Caco-2 (cell line): ENCODE measurements around the gene CCDC117. TPM values are rescaled to one million over a fixed set of nuclear protein-coding genes. Genes with fewer than 3 reads are reported as not detected.

ENCODE experiments used
- BruUV-seq: library from RNA; stranded (reverse); fragments of 400-500 nt; replicated peaks from 2 replicates; lab custom pipeline; 2021; lab: Mats Ljungman, UMichigan
- CTCF ChIA-PET: fragments of 300-600 bp; sonication (Branson Sonifier 250); formaldehyde crosslinking; loops from one replicate; lab custom pipeline; 2022; ENCODE audit warnings: antibody characterized with exemption; lab: Charles Lee
- POLR2A ChIA-PET: fragments of 300-600 bp; sonication (Branson Sonifier 250); formaldehyde crosslinking; loops from one replicate; lab custom pipeline; 2022; ENCODE audit warnings: antibody characterized with exemption; lab: Charles Lee
- DNase-seq, 2 experiments: peaks; one replicate each; pipeline versions ENCODE4 v3.0.0 to v3.0.0-alpha.2; 2020 to 2022
- H3K27me3 ChIP-seq: replicated peaks from 2 replicates; pipeline ENCODE4 v1.6.0; 2011; ENCODE audit warnings: low read length; ENCODE audit not compliant: control insufficient read depth, insufficient read depth
- H3K36me3 ChIP-seq: 2 replicates; pipeline ENCODE4 v1.5.1; 2011; ENCODE audit warnings: low read length; ENCODE audit not compliant: control insufficient read depth, insufficient read depth
- H3K4me1 ChIP-seq: fragments of 250-450 bp; sonication (Bioruptor Pico); 2 replicates; pipeline ENCODE4 v1.5.1; 2020; ENCODE audit warnings: mild to moderate bottlenecking
- H3K4me3 ChIP-seq: 2 replicates; pipeline ENCODE4 v1.5.1; 2011; ENCODE audit warnings: low read depth, mild to moderate bottlenecking, control low read depth, low read length
- H3K9me3 ChIP-seq: fragments of 250-450 bp; sonication (Bioruptor Pico); 2 replicates; pipeline ENCODE4 v1.5.1; 2020; ENCODE audit warnings: mild to moderate bottlenecking, moderate library complexity
- H3K27ac Mint-ChIP-seq: one replicate; pipeline ENCODE4 v1.8.0; 2022; ENCODE audit warnings: mixed read lengths; ENCODE audit not compliant: unreplicated experiment
- H3K27me3 Mint-ChIP-seq: one replicate; pipeline ENCODE4 v1.8.0; 2022; ENCODE audit warnings: mixed read lengths; ENCODE audit not compliant: insufficient read depth, unreplicated experiment
- H3K36me3 Mint-ChIP-seq: one replicate; pipeline ENCODE4 v1.8.0; 2022; ENCODE audit warnings: mild to moderate bottlenecking, mixed read lengths; ENCODE audit not compliant: insufficient read depth, unreplicated experiment
- H3K4me1 Mint-ChIP-seq: one replicate; pipeline ENCODE4 v1.8.0; 2022; ENCODE audit warnings: low read depth, mixed read lengths; ENCODE audit not compliant: unreplicated experiment
- H3K4me3 Mint-ChIP-seq: one replicate; pipeline ENCODE4 v1.8.0; 2022; ENCODE audit warnings: mild to moderate bottlenecking, moderate library complexity, mixed read lengths; ENCODE audit not compliant: unreplicated experiment
- H3K9me3 Mint-ChIP-seq: one replicate; pipeline ENCODE4 v1.8.0; 2022; ENCODE audit warnings: mixed read lengths; ENCODE audit not compliant: unreplicated experiment
- intact Hi-C: fragments of 100-400 bp; cut with micrococcal nuclease; formaldehyde crosslinking; loops from one replicate; pipeline ENCODE4 v1.10.0; 2022; ENCODE audit not compliant: unreplicated experiment
- total RNA-seq: library from RNA; stranded (reverse); gene quantifications from 2 replicates; pipeline ENCODE4 v1.2.3, GENCODE V29; 2022
- TF ChIP-seq, protein P1 (sequence below), 2 experiments: fragments of 200-600 bp in 1 of 2; IDR thresholded peaks; 1 replicate in 1 of 2; 2 replicates in 1 of 2; pipeline versions ENCODE4 v1.5.1 to v1.8.0; 2011 to 2022; ENCODE audit warnings: antibody characterized with exemption in 1 of 2, control low read depth in 1 of 2, inconsistent platforms in 1 of 2, low read depth in 1 of 2, low read length in 1 of 2, mild to moderate bottlenecking in 1 of 2, moderate library complexity in 1 of 2; ENCODE audit not compliant: insufficient read depth in 1 of 2, severe bottlenecking in 1 of 2, unreplicated experiment in 1 of 2

Gene CCDC117
- total RNA-seq, 1 experiment from 2014 or later: 27.8 TPM

DNA sequence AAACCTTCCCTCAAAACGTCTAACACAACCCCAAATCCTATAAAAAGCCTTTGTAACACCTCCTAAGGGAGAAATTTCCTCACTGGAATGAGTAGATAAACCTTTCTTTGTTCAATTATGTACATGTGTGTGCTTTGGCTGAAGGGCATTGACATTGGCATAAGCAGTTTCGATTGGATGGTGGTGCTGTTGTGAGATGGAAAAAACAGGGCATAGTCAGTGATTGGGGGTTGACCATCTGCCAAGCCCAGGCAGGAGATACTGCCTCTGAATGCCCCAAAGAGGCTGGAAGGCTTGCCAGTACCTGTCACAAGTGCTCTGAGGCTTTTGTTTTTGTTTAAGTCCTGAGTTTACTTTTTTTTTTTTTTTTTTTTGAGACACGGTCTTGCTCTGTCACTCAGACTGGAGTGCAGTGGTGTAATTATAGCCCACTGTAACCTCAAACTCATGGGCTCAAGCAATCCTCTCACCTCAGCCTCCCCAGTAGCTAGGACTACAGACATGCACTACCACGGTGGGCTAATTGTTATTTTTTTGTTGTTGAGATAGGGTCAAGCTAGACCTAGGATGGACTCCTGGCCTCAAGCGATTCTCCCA is 1.2 kb upstream of the CCDC117 start:
- Mint-ChIP-seq H3K27me3 (no peaks in the 10 kb centered on the region), H3K27ac (no peak overlapping the region), H3K9me3 (no peaks in the 10 kb centered on the region), H3K36me3 (peaks cover 35% of the 10 kb centered on the region), H3K4me1 (peaks cover 7% of the 10 kb centered on the region), H3K4me3 (no peak overlapping the region)
- BruUV-seq: no TSS peak
- H3K27me3 ChIP-seq: no peaks in the 10 kb centered on the region
- TF ChIP-seq, protein P1, sequence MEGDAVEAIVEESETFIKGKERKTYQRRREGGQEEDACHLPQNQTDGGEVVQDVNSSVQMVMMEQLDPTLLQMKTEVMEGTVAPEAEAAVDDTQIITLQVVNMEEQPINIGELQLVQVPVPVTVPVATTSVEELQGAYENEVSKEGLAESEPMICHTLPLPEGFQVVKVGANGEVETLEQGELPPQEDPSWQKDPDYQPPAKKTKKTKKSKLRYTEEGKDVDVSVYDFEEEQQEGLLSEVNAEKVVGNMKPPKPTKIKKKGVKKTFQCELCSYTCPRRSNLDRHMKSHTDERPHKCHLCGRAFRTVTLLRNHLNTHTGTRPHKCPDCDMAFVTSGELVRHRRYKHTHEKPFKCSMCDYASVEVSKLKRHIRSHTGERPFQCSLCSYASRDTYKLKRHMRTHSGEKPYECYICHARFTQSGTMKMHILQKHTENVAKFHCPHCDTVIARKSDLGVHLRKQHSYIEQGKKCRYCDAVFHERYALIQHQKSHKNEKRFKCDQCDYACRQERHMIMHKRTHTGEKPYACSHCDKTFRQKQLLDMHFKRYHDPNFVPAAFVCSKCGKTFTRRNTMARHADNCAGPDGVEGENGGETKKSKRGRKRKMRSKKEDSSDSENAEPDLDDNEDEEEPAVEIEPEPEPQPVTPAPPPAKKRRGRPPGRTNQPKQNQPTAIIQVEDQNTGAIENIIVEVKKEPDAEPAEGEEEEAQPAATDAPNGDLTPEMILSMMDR (IDR thresholded peaks at IDR 0.05; ENCODE audit: insufficient read depth in 1 of 2, low read depth in 1 of 2, low read length in 1 of 2, severe bottlenecking in 1 of 2, unreplicated experiment in 1 of 2): no peak
- 0 out of 2 replicates have a peak, but pooled peaks cover 9% of the 10 kb centered on the region for H3K9me3 ChIP-seq
- no peak overlapping the region for H3K4me3 ChIP-seq
- ChIA-PET CTCF (no interaction called here), POLR2A (no interaction called here)
- H3K4me1 ChIP-seq: no peaks in the 10 kb centered on the region
- no peaks in the 10 kb centered on the region for H3K36me3 ChIP-seq
- DNase-seq: no peak
- intact Hi-C loops: no loop called here

DNA sequence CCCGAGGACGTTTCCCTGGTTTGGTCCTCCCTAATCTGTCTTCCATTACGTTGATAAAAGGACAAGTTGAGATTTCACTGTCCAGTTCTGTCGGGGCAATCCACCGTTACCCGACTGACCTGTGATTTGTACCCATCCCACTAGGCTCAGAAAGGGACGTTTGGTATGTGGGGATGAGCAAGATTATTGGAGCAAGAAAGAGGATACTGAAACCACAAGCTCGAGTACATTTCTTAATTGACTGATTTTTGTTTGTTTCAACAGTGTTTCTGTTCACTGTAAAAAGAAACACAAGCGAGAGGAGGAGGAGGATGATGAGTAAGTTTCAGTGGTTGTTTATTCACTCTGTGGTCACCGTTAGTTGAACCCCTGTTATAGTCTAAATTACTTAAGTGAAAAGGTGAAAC is 969 bp downstream of the CCDC117 start:
- TSS peak; percentile 64 for BruUV-seq
- TF ChIP-seq, protein P1 (IDR thresholded peaks at IDR 0.05; ENCODE audit: insufficient read depth in 1 of 2, low read depth in 1 of 2, low read length in 1 of 2, severe bottlenecking in 1 of 2, unreplicated experiment in 1 of 2): no peak
- Histone ChIP-seq H3K4me1 (no peaks in the 10 kb centered on the region), H3K27me3 (no peaks in the 10 kb centered on the region), H3K36me3 (no peaks in the 10 kb centered on the region), H3K9me3 (0 out of 2 replicates have a peak, but pooled peaks cover 9% of the 10 kb centered on the region), H3K4me3 (peak overlapping the region; percentile 48)
- no peaks in the 10 kb centered on the region for H3K9me3 Mint-ChIP-seq
- peaks cover 48% of the 10 kb centered on the region for H3K36me3 Mint-ChIP-seq
- H3K27me3 Mint-ChIP-seq: no peaks in the 10 kb centered on the region
- ChIA-PET POLR2A (interaction anchor here (1.6 to 3.3 kb wide), 2 partner anchors 11 to 27 kb away, joined by 6 to 19 read pairs; partner anchors contain the start of gene XBP1), CTCF (interaction anchor here (1.6 to 1.7 kb wide), 2 partner anchors 32 to 267 kb away, joined by 3 to 4 read pairs; partner anchors contain the start of gene CHEK2)
- H3K4me3 Mint-ChIP-seq: peak overlapping the region; percentile 78
- H3K4me1 Mint-ChIP-seq: peaks cover 7% of the 10 kb centered on the region
- peak overlapping the region; percentile 9 for H3K27ac Mint-ChIP-seq
- DNase-seq: no peak
- intact Hi-C loops: no loop called here

DNA sequence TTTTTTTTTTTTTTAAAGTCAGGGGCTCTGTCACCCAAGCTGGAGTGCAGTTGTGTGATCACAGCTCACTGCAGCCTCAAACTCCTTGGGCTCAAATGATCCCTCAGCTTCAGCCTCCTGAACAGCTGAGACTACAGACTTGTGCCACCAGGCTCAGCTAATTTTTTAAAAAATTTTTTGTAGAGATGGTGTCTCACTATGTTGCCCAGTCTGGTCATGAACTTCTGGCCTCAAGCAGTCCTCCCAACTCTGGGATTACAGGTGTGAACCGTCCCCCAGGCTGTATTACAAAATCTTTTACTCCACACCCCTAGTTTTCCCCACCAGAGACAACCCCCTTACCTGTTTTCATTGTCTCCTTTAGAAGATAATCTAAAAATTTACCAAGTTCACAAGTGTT is 1.9 kb downstream of the CCDC117 start:
- TF ChIP-seq, protein P1 (IDR thresholded peaks at IDR 0.05; ENCODE audit: insufficient read depth in 1 of 2, low read depth in 1 of 2, low read length in 1 of 2, severe bottlenecking in 1 of 2, unreplicated experiment in 1 of 2): no peak
- Mint-ChIP-seq H3K36me3 (peaks cover 52% of the 10 kb centered on the region), H3K4me1 (peaks cover 7% of the 10 kb centered on the region), H3K27ac (peak overlapping the region; percentile 72), H3K4me3 (peak overlapping the region; percentile 61), H3K9me3 (no peaks in the 10 kb centered on the region), H3K27me3 (no peaks in the 10 kb centered on the region)
- Histone ChIP-seq H3K27me3 (no peaks in the 10 kb centered on the region), H3K4me3 (no peak overlapping the region), H3K36me3 (no peaks in the 10 kb centered on the region), H3K4me1 (no peaks in the 10 kb centered on the region), H3K9me3 (0 out of 2 replicates have a peak, but pooled peaks cover under 1% of the 10 kb centered on the region)
- intact Hi-C loops: no loop called here
- BruUV-seq: no TSS peak
- ChIA-PET CTCF (interaction anchor here (0.6 to 0.9 kb wide), 2 partner anchors 10 to 286 kb away, joined by 4 to 8 read pairs; no protein-coding TSS in a partner anchor), POLR2A (interaction anchor here (3.3 kb wide), 1 partner anchor 10 kb away, joined by 19 read pairs; no protein-coding TSS in a partner anchor)
- DNase-seq: no peak
